Kidney glomerular epithelial cell (primary cell): ENCODE results near the gene FAM161B.
"Not testable (repeated sequence)": the region's sequence is repeated elsewhere in the genome, so short reads cannot be mapped to it uniquely, and the experiment has no call there.

Experiments used
- DNase-seq: peaks from one replicate; lab custom pipeline; 2025; lab: John Stamatoyannopoulos, UW

The FAM161B gene

GRCh38 chr14:73943083-73943482 lies 6.8 kb downstream of the FAM161B start:
- DNase-seq, result peak; percentile 31

GRCh38 chr14:73942180-73942579 lies 7.7 kb downstream of the FAM161B start:
- no peak for DNase-seq

GRCh38 chr14:73937012-73937411 lies 12.9 kb downstream of the FAM161B start:
- no peak for DNase-seq

- no peak for DNase-seq
Measured at GRCh38 chr14:73936548-73936947, 13.3 kb downstream of the FAM161B start.

- peak; percentile 33 for DNase-seq
Measured at GRCh38 chr14:73935666-73936065, 14.2 kb downstream of the FAM161B start.

- DNase-seq, result no peak
Measured at GRCh38 chr14:73924337-73924736, 25.6 kb downstream of the FAM161B start.

GRCh38 chr14:73919457-73919856 lies 30.4 kb downstream of the FAM161B start:
- not testable (repeated sequence) for DNase-seq

- DNase-seq, result no peak
Measured at GRCh38 chr14:73916324-73916723, 33.6 kb downstream of the FAM161B start.

- DNase-seq, result no peak
Measured at GRCh38 chr14:73913256-73913655, 36.6 kb downstream of the FAM161B start.

GRCh38 chr14:73909681-73910080 lies 40.2 kb downstream of the FAM161B start:
- no peak for DNase-seq

GRCh38 chr14:73903028-73903427 lies 46.9 kb downstream of the FAM161B start:
- DNase-seq, result no peak

- DNase-seq, result no peak
Measured at GRCh38 chr14:73896521-73896920, 53.4 kb downstream of the FAM161B start.

- no peak for DNase-seq
Measured at GRCh38 chr14:73895939-73896338, 54.0 kb downstream of the FAM161B start.

GRCh38 chr14:73894180-73894687 lies 55.7 kb downstream of the FAM161B start:
- not testable (repeated sequence) for DNase-seq

GRCh38 chr14:73889376-73889775 lies 60.5 kb downstream of the FAM161B start:
- DNase-seq, result no peak

- DNase-seq, result no peak
Measured at GRCh38 chr14:73888971-73889370, 60.9 kb downstream of the FAM161B start.

- no peak for DNase-seq
Measured at GRCh38 chr14:73888460-73888725, 61.5 kb downstream of the FAM161B start.

- DNase-seq, result no peak
Measured at GRCh38 chr14:73887694-73888459, 62.0 kb downstream of the FAM161B start.

GRCh38 chr14:73887318-73887616 lies 62.6 kb downstream of the FAM161B start:
- no peak for DNase-seq

GRCh38 chr14:73886449-73887317 lies 63.2 kb downstream of the FAM161B start, which contains the start of gene ZNF410:
Gene ZNF410, plus strand, starts transcription at chr14:73886859. Its CDS starts 5,317 bp downstream, at chr14:73892176.
- peak; percentile 94 for DNase-seq

- no peak for DNase-seq
Measured at GRCh38 chr14:73884438-73885190, 65.3 kb downstream of the FAM161B start.
